GM18858 (cell line): ENCODE data around the gene GNAT2.

Experiments
- ATAC-seq: cut with Tn5 transposase; IDR thresholded peaks from one replicate; pipeline ENCODE4 v1.9.1; 2021; ENCODE audit not compliant: unreplicated experiment

Gene GNAT2

DNA sequence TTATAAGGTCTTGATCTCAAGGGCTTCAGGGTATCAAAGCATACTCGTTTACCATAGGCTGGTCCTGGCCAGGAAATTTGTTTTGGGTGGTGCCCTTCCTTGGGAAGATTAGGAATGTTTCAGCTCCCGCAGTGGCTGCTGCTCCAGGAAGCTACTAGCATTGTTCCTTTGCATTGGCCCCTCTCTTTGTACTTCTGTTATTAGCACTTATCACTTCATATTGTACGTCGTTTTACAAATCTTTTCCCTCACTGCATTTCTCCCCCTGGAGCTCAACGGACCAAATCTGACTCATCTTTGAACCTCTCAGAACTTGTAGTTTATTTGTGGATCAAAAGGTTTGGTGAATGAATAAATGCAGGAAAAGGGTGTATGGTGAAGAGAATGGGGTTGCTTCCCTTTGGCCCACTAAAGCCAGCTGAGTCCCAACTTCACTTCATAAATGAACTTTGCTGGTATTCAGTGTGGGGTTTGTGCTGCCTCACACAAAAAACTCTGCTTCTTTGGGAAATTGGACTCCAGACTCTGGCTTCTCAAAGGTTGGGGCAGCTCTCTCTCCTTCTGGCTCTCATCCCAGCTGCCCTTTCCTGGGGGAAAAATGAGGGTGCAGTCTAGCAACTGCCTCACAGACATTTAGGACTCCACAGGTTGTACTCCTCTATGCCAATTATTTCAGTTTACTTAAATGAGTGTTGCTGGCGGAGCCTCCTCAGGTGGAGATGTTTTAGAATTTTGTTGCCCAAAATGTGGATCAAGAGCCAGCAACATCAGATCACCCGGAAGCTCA is 5.9 kb downstream of the GNAT2 start:
- no peak for ATAC-seq

GRCh38 chr1:109611308-109611990 is 8.0 kb downstream of the GNAT2 start:
- no peak for ATAC-seq

DNA sequence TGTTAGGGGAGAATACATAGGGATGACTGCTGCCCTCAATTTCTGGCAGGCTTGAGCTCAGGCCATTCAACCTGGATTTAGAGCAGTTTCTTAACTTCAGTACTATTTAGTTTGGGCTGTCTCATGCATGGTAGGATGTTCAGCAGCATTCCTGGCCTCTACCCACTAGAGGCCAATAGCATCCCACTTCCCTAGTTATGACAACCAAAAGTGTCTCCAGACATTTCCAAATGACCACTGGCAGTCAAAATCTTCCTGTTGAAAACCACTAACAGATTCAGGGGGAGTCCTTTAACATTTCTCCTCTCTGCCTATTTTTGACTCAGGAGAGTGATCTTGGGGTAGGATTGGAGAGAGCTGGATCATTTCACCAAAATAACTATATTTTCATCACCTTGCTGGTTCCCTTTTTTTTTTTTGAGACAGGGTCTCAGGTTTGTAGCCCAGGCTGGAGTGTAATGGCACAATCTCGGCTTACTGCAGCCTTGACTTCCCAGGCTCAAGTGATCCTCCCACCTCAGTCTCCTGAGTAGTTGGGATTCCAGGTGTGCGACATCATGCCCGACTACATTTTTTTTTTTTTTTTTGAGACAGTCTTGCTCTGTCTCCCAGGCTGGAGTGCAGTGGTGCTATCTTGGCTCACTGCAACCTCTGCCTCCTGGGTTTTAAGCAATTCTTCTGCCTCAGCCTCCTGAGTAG is 8.7 kb downstream of the GNAT2 start:
- no peak for ATAC-seq

- ATAC-seq, result no peak
These were observed 9.5 kb downstream of the GNAT2 start for GRCh38 chr1:109609881-109610280.

- ATAC-seq, result no peak
These were observed 14.0 kb downstream of the GNAT2 start for GRCh38 chr1:109605381-109605780.

DNA sequence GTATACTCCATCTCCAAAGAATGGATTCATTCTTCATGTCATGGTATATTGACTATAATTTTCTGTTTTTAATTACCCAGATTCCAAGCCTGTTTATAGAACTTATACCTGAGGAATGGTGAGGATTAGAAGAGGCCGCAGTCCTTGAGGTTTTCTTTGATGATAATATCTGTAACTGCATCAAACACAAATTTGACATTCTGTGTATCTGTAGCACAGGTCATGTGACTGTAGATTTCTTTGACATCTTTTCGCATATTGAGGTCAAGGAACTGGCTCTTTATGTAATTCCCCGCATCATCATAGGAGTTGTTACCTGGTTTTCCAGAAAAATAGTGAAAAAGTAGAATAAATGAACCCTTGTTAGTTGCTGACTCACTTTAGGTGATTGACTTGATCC is 16.2 kb downstream of the GNAT2 start:
- ATAC-seq, result no peak

GRCh38 chr1:109598655-109599054 is 20.8 kb downstream of the GNAT2 start:
- no peak for ATAC-seq

GRCh38 chr1:109598156-109598555 is 21.3 kb downstream of the GNAT2 start:
- no peak for ATAC-seq

DNA sequence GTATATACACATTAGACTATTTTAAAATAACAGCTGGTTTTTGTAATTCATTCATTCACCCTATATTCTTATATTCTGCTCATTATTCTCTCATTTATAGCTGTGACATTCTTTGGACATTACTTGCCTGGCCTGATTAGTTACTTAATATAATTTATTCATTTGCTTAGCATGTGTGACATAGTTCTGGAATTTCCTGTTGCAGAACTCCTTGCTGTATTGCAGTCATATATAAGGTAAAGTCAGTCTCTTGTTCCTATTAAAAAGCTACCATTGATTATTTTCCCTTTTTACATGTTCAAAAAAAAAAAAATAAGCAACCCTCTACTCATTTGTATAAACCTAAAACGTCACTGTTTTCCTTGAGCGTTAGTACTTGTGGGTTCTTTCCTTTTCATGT is 23.9 kb downstream of the GNAT2 start:
- no peak for ATAC-seq

GRCh38 chr1:109592916-109593315 is 26.5 kb downstream of the GNAT2 start:
- ATAC-seq, result no peak

- no peak for ATAC-seq
These were observed 29.7 kb downstream of the GNAT2 start for GRCh38 chr1:109589679-109590078.

GRCh38 chr1:109589177-109589576 is 30.2 kb downstream of the GNAT2 start:
- ATAC-seq, result no peak

DNA sequence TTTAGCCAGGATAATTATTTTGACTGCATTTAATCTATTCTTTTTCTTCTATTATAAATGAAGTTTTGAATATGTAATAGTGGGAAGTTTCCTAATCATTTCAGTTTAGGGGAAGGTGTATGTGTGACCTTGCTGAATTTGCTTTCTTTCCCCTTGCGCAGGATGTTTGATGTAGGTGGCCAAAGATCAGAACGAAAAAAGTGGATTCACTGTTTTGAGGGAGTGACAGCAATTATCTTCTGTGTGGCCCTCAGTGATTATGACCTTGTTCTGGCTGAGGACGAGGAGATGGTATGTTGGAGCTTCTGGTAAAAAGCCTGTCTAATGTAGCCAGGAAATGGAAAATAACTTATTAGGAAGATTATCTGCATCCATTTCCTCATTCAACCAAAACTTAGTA is 33.4 kb downstream of the GNAT2 start:
- ATAC-seq, result no peak

DNA sequence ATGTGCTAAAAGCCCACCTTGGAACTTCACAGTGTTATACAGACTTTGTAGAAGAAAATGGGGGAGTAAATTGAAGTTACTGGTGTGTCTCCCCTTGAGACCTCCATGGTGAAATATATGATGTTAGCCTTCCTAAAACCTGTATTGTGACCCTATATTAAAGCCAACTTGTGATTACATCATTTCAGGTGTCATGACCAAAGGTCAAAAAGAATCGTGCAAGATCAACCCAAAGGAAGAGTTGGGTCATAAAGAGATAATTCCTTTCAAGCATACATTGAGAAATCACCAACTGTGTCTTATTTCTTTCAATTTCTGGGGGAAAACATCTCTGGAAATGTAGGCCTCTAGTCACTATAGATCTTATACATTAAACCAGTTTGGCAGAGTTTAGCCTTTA is 34.6 kb downstream of the GNAT2 start:
- ATAC-seq, result no peak

- no peak for ATAC-seq
These were observed 37.4 kb downstream of the GNAT2 start for GRCh38 chr1:109582021-109582420.

DNA sequence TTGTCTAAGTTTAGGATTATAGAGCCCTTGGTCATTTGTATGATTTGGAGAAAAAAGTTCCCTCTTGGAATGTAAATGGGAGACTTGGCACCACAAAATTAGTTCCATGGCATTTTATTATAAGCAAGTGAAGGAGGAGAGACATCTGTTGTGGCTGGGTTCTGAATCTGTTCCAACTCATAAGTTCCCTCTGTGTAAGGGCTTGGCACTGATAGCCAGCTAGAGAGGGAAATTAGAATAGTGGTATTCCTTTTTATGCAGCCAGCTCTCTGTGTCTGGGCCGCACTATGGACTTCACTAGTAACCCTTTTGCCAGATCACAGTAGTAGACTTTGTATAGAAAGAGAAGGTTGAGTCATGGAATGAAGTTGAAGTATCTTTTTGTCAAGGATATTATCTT is 39.9 kb downstream of the GNAT2 start:
- ATAC-seq, result no peak

GRCh38 chr1:109578947-109579443 is 40.4 kb downstream of the GNAT2 start:
- no peak for ATAC-seq

DNA sequence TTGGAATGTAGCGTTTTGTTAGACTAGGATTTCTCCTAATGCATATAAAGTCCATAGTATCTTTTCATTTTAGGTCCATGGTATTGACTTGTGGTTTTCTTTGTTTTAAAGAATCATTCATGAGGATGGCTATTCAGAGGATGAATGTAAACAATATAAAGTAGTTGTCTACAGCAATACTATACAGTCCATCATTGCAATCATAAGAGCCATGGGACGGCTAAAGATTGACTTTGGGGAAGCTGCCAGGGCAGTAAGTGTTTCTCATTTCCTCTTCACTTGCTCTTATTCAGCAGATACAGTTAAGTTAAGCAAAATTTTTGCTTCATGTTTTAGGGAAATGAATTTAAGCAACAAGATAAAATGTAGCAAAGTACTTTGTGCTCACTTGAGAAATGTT is 45.6 kb downstream of the GNAT2 start:
- ATAC-seq, result no peak

DNA sequence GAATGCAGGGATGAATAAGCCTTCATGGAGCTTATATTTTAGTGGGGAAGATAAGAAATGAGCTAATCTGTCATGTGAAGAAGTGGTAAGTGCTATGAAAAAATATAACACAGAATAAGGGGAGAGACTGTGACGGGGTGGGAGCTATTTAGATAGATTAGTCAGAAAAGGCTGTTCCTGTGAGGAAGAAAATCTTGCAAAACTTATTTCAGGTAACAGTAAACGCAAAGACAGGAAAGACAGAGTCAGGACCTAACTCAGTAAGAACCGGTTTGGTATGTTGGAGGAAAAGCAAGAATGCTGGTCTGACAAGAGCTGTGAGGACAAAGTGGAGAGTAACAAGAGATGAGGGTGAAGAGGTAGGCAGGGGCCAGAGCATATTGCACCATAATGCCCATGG is 49.0 kb downstream of the GNAT2 start:
- ATAC-seq, result no peak

- no peak for ATAC-seq
These were observed 50.1 kb downstream of the GNAT2 start for GRCh38 chr1:109569323-109569722.

GRCh38 chr1:109567877-109568672 is 51.3 kb downstream of the GNAT2 start:
- no peak for ATAC-seq
